HG03575 (cell line): Measurements from ENCODE around the gene BCDIN3D.

ENCODE experiments used
- ATAC-seq: cut with Tn5 transposase; IDR thresholded peaks from one replicate; pipeline ENCODE4 v1.9.1; 2021; ENCODE audit not compliant: unreplicated experiment, insufficient number of reproducible peaks, low FRiP score; ENCODE audit errors: extremely low read depth

Gene BCDIN3D

DNA sequence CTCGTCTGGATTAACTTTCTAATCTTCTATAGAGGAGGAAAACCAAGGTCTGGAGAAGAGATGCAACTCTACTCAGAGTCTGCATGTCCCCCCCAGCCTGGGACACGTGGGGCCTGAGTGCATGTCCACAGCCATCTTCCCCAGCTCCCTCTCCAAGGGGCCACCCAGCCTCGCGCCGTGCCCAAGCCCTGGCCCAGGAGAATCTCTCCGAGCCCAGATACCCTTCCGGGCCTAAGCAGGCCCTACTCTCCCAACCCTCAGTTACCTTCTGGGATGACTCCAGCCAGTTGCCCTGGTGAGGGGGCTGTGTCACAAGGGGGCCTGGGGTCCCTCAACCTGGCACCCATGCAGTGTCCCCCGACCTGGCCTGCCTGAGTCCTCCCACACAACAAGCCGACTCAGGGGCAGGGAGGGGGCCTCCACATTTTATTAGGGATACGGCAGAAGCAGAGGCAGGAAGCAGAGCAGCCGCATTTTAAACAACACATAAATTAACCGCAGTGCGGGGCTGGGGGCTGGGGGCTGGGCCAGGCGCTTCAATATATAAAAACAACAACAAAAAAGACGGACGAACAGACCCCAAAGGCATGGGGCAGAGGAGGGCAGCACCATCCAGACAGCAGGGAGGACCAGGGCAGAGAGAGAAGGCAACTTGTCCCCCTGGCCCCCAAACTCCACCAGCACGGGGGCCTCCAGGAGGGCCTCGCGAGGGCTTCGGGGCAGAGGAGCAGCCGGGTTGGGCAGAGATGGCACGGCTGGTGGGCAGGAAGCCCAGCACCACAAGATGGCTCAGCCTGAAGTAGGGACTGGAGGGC, 52.0 kb downstream of the BCDIN3D start:
- ATAC-seq, result no peak

DNA sequence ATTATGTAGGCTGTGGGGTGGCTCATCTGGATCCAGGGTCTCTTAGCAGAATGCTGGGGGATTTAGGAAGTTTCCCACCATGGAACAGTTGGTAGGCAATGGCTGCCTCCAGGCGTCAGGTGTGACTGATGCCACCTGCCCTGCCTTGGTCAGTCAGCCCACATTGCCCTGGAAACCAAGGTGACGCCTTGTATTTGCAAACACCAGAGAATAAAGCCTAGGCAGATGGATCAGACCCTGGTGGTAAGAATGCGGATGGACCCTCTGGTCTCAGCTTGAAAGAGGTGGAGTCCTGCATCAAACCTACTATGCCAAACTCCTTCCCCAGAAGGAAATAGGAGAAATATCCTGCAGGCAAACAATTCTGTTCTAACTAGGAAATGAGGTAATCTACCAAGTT, 52.9 kb downstream of the BCDIN3D start:
- no peak for ATAC-seq

DNA sequence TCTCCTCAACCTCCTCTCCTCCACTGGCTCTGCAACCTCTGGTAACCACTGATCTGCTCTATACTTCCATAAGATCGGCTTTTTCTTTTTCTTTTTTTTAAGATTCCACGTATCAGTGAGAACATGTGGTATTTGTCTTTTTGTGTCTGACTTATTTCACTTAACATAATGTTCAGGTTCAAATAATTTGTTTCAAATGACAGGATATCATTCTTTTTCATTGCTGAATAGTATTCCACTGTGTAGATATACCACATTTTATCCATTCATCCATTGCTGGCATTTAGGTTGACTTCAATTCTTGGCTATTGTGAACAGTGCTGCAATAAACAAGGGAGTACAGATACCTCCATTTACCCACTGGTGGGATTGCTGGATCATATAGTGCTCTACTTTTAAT, 55.2 kb downstream of the BCDIN3D start:
- ATAC-seq, result no peak
